IMR-90 (cell line): ENCODE results near the gene ABCC9. TPM values are rescaled to one million over a fixed set of nuclear protein-coding genes. Genes with fewer than 3 reads are reported as not detected.

ENCODE experiments used
- ATAC-seq: fragments of 200-7000 bp; cut with Tn5 transposase; 2 replicates; pipeline ENCODE4 v1.9.1; 2020; ENCODE audit warnings: low read depth, mild to moderate bottlenecking, moderate library complexity
- BruUV-seq: library from RNA; stranded (reverse); fragments of 400-500 nt; replicated peaks from 2 replicates; lab custom pipeline; 2021; lab: Mats Ljungman, UMichigan
- CTCF ChIA-PET: fragments of 300-600 bp; formaldehyde crosslinking; extraction: SDS; loops from one replicate; lab custom pipeline; 2021; ENCODE audit warnings: antibody characterized with exemption; lab: Yijun Ruan, JAX
- POLR2A ChIA-PET: fragments of 300-600 bp; sonication (Branson Sonifier 250); formaldehyde crosslinking; loops from one replicate; lab custom pipeline; 2022; ENCODE audit warnings: antibody characterized with exemption; ENCODE audit not compliant: unreplicated experiment; lab: Charles Lee
- DNase-seq: peaks from one replicate; pipeline ENCODE4 v3.0.0; 2013
- H2AFZ ChIP-seq: replicated peaks from 2 replicates; pipeline ENCODE3; 2013; ENCODE audit warnings: low read length, mild to moderate bottlenecking; ENCODE audit not compliant: poor library complexity
- H2AK5ac ChIP-seq: 2 replicates; pipeline ENCODE4 v1.6.1; 2013; ENCODE audit warnings: low read depth, low read length, inconsistent platforms
- H2AK9ac ChIP-seq: replicated peaks from 2 replicates; pipeline ENCODE3; 2013; ENCODE audit warnings: mild to moderate bottlenecking, low read depth, low read length, moderate library complexity; ENCODE audit not compliant: poor library complexity
- H2BK120ac ChIP-seq: 2 replicates; pipeline ENCODE4 v1.6.1; 2013; ENCODE audit warnings: low read depth, low read length, inconsistent platforms
- H2BK15ac ChIP-seq: 3 replicates; pipeline ENCODE4 v1.6.1; 2013; ENCODE audit warnings: low read depth, low read length, inconsistent platforms
- H2BK20ac ChIP-seq: 2 replicates; pipeline ENCODE4 v1.6.1; 2013; ENCODE audit warnings: low read depth, mild to moderate bottlenecking, inconsistent platforms, low read length, moderate library complexity
- H2BK5ac ChIP-seq: 2 replicates; pipeline ENCODE4 v1.6.1; 2013; ENCODE audit warnings: mild to moderate bottlenecking, low read depth, low read length, inconsistent platforms; ENCODE audit not compliant: poor library complexity, severe bottlenecking
- H3K14ac ChIP-seq: replicated peaks from 2 replicates; pipeline ENCODE4 v1.6.1; 2013; ENCODE audit warnings: low read depth, low read length, inconsistent platforms
- H3K18ac ChIP-seq: 2 replicates; pipeline ENCODE4 v1.6.1; 2013; ENCODE audit warnings: low read depth, low read length, control low read depth
- H3K23ac ChIP-seq: 2 replicates; pipeline ENCODE4 v1.6.1; 2013; ENCODE audit warnings: low read depth, low read length, inconsistent platforms
- H3K27ac ChIP-seq: 2 replicates; pipeline ENCODE4 v1.5.1; 2013; ENCODE audit warnings: mild to moderate bottlenecking, control low read depth, low read length; ENCODE audit not compliant: insufficient read depth
- H3K27me3 ChIP-seq: 2 replicates; pipeline ENCODE4 v1.6.1; 2013; ENCODE audit warnings: low read length; ENCODE audit not compliant: control insufficient read depth, insufficient read depth
- H3K36me3 ChIP-seq: 2 replicates; pipeline ENCODE4 v1.6.1; 2013; ENCODE audit warnings: low read length, mixed read lengths; ENCODE audit not compliant: control insufficient read depth, insufficient read depth
- H3K4ac ChIP-seq: 2 replicates; pipeline ENCODE4 v1.6.1; 2013; ENCODE audit warnings: low read depth, low read length, inconsistent platforms
- H3K4me1 ChIP-seq: 2 replicates; pipeline ENCODE4 v1.6.1; 2013; ENCODE audit warnings: low read length, mixed read lengths; ENCODE audit not compliant: control insufficient read depth, insufficient read depth
- H3K4me2 ChIP-seq: 2 replicates; pipeline ENCODE4 v1.6.1; 2013; ENCODE audit warnings: low read depth, mild to moderate bottlenecking, control low read depth, low read length, moderate library complexity
- H3K4me3 ChIP-seq: 2 replicates; pipeline ENCODE4 v1.5.1; 2013; ENCODE audit warnings: low read depth, mild to moderate bottlenecking, control low read depth, low read length, moderate library complexity; ENCODE audit not compliant: insufficient read depth
- H3K56ac ChIP-seq: 2 replicates; pipeline ENCODE4 v1.6.1; 2013; ENCODE audit warnings: low read length, inconsistent platforms; ENCODE audit not compliant: insufficient read depth; ENCODE audit errors: extremely low read depth
- H3K79me1 ChIP-seq, 2 experiments: 2 replicates each; pipeline ENCODE4 v1.6.1; 2013; ENCODE audit warnings: low read length in 2 of 2, inconsistent platforms in 1 of 2, low read depth in 1 of 2
- H3K9ac ChIP-seq: 2 replicates; pipeline ENCODE4 v1.6.1; 2013; ENCODE audit warnings: low read depth, low read length, control low read depth
- H3K9me1 ChIP-seq: 2 replicates; pipeline ENCODE4 v1.6.1; 2013; ENCODE audit warnings: low read length, inconsistent platforms; ENCODE audit not compliant: insufficient read depth
- H3K9me3 ChIP-seq: 2 replicates; pipeline ENCODE4 v1.6.1; 2013; ENCODE audit warnings: low read length; ENCODE audit not compliant: control insufficient read depth, insufficient read depth
- H4K20me1 ChIP-seq: 2 replicates; pipeline ENCODE4 v1.6.1; 2013; ENCODE audit warnings: low read length, inconsistent platforms; ENCODE audit not compliant: insufficient read depth
- H4K5ac ChIP-seq: 2 replicates; pipeline ENCODE4 v1.6.1; 2013; ENCODE audit warnings: mild to moderate bottlenecking, low read depth, low read length, control low read depth
- H4K8ac ChIP-seq, 2 experiments: 2 replicates each; pipeline ENCODE4 v1.6.1; 2013; ENCODE audit warnings: low read depth in 2 of 2, low read length in 2 of 2, control low read depth in 1 of 2, inconsistent platforms in 1 of 2
- H4K91ac ChIP-seq: 2 replicates; pipeline ENCODE4 v1.6.1; 2013; ENCODE audit warnings: low read depth, low read length, inconsistent platforms; ENCODE audit not compliant: insufficient read depth
- MAFK ChIP-seq: IDR thresholded peaks from 2 replicates; pipeline ENCODE4 v1.6.1; 2012; ENCODE audit warnings: low read depth, low read length, improper control_type of control experiment
- SMC3 ChIP-seq: fragments of 150-350 bp; IDR thresholded peaks from 2 replicates; pipeline ENCODE4 v1.6.1; 2016; ENCODE audit warnings: low read depth, mild to moderate bottlenecking, antibody characterized with exemption, low read length, moderate library complexity
- WGBS, 2 experiments: methylation state at CpG; one replicate each; pipeline versions ENCODE4 v1.1.5 to v1.1.7; 2013; ENCODE audit warnings: missing lambda C conversion rate in 2 of 2; ENCODE audit not compliant: insufficient read length in 1 of 2; ENCODE audit errors: extremely low coverage in 2 of 2; 5-methylcytosine and 5-hydroxymethylcytosine counted together
- dilution Hi-C: fragments of 300-500 bp; cut with HindIII; formaldehyde crosslinking; loops from one replicate; pipeline ENCODE4 v1.14.3; 2018; ENCODE audit warnings: low sequenced_read_pairs; ENCODE audit not compliant: unreplicated experiment
- in situ Hi-C: fragments of 300-500 bp; cut with MboI; formaldehyde crosslinking; loops from 3 replicates; pipeline ENCODE4 v1.14.3; 2019; ENCODE audit warnings: low sequenced_read_pairs, inconsistent platforms, mixed read lengths
- intact Hi-C: fragments of 100-400 bp; cut with micrococcal nuclease; formaldehyde crosslinking; loops from 2 replicates; pipeline ENCODE4 v1.10.0; 2022
- polyA plus RNA-seq, 3 experiments: library from polyadenylated mRNA; depleted of rRNA; stranded (reverse); fragments of >200 nt; gene quantifications; 2 replicates each; pipeline ENCODE4 v1.2.3, GENCODE V29; 2012; ENCODE audit warnings: low replicate concordance in 1 of 3
- total RNA-seq: library from RNA; depleted of rRNA; stranded (reverse); fragments of >200 nt; gene quantifications from 2 replicates; pipeline ENCODE4 v1.2.3, GENCODE V29; 2012

Gene ABCC9
- total and polyA plus RNA-seq, 2 of the 4 experiments (the other 2 are of a cell fraction): 1.2 to 6.6 TPM

- ChIA-PET CTCF (interaction anchor here (1.2 kb wide), 1 partner anchor 10 kb away, joined by 8 read pairs; no protein-coding TSS in a partner anchor), POLR2A (no interaction called here)
- ATAC-seq (peak; percentile 65), DNase-seq (peak; percentile 41)
- Histone ChIP-seq H3K9ac (no peak overlapping the region), H2AFZ (no peak overlapping the region), H4K20me1 (no peaks in the 10 kb centered on the region), H2BK15ac (no peak overlapping the region), H4K91ac (no peak overlapping the region), H3K27me3 (no peaks in the 10 kb centered on the region), H3K79me1 (no peaks in the 10 kb centered on the region), H2BK120ac (no peak overlapping the region), H4K8ac (no peak overlapping the region), H3K27ac (no peak overlapping the region), H4K5ac (no peak overlapping the region), H3K4ac (no peak overlapping the region), H3K4me1 (no peaks in the 10 kb centered on the region), H3K14ac (no peak overlapping the region), H3K9me3 (no peaks in the 10 kb centered on the region), H3K23ac (no peak overlapping the region), H3K18ac (no peak overlapping the region), H2BK5ac (no peak overlapping the region), H2AK9ac (no peak overlapping the region), H3K4me3 (no peak overlapping the region), H2BK20ac (no peak overlapping the region), H3K36me3 (no peaks in the 10 kb centered on the region), H3K4me2 (no peak overlapping the region), H3K56ac (no peak overlapping the region), H2AK5ac (no peak overlapping the region), H3K9me1 (peaks cover 3% of the 10 kb centered on the region; the same call in 1 of the 2 replicates)
- intact Hi-C loops (no loop called here), in situ Hi-C loops (no loop called here), dilution Hi-C loops (no loop called here)
- peak; percentile 62 for TF ChIP-seq MAFK
- no peak for TF ChIP-seq SMC3
- no CpG with 5 or more reads among the region's 1 CpG for WGBS, 2 experiments
- no TSS peak for BruUV-seq
These were observed 39.3 kb upstream of the ABCC9 start for GRCh38 chr12:21980544-21980943.
